ENCODE results near the gene TSSK6.

The TSSK6 gene

DNA sequence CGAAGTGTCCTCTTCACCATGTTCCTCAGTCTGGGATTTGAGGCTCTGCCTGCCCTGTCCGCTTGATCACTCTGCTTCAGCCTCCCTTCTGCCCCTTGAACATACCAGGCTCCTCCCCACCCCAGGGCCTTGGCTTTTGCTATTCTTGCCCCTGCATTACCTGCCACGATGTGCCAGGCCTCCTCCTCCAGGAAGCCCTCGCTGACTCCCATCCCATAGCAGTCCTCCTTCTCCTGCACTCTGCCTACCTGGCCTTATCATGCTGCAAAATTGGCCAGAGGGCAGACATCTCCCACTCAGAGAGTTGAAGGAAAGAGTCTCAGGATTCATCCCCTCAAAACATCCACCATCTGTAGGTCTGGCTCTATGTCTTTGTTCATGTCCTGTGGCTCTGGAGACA lies 15.5 kb upstream of the TSSK6 start:
- DNase-seq (ENCODE audit: low read depth): no peak

DNA sequence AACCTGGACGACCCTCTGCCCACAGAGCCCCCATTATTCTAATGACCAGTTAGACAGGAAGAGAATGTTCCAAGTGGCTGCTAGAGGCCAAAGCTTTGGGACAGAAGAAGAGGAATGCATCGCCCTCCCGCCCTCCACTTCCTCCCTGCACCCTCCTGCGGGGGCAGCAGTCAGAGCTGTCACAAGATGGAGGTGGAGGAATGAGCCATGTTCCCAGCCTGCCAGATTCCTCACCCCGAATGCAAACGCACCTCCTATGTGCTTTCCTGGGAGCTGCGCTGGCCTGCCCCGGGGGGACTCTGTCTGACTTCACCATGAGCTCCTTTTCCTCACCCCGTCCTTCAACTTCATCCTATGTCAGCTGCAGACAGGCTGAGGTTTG lies 15.1 kb upstream of the TSSK6 start:
- DNase-seq (ENCODE audit: low read depth): no peak

DNA sequence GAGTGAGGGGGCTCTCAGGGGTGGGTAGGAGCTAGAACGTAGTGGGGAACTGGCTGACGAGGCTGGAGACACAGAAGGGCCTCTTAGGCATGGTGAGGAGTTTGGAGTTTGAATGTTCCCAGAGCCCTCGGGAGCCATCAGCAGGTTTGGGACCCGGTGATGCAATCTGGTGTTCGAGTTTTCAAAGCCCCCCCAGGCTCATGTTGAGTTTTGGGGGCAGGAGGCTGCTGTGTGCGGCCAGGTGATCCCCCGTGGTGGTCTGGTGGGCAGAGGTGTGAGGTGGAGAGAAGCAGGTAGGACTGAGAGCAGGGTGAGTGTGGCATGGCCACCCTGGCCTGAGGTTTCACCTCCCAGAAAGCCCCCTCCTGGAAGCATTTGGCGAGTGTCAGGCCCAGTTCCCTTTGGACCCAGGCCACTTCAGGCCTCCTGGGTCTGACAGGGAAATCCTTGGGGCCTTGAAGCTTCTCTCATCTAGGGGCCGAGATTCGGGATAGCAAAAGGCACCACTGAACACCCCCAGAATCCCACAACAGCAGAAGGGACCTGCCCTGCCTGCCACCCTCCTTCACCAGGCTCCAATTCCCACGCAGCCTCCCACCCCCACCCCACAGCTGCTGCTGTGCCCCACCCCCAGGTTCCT lies 14.6 kb upstream of the TSSK6 start:
- no peak for DNase-seq (ENCODE audit: low read depth)

DNA sequence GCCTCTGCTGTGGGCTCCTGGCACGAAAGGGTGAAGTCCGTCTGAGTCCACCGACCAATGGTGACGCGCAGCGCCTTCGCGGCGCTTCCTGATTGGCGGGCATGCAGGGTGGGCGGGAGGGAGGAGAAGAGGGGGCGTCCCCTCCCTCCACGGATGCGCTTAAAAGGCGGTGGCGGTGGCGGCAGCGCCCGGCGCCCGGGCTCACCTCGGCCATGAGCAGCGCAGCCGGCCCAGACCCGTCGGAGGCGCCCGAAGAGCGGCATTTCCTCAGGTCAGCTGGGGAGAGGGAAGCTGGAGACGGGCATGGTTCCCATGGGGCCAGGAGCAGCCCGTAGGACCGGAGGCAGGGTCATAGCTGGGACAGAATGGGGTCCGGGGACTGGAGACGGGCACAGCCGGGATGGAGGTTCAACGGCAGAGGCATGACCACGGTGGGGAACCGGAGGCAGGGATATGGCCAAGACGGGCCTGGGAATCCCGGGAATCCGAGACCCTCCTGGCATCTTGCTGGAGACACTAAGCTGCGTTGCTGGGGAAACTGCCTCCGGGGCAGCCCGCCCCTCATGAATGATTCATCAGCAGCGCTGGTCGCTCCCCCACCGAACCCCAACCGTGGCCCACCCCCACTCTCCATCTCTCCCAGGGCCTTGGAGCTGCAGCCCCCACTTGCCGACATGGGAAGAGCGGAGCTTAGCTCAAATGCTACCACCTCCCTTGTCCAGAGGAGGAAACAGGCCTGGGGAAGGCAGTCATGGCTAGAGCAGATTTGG lies 13.6 kb upstream of the TSSK6 start, which contains the start of gene YJEFN3:
Gene YJEFN3 (plus strand): TSS at position 191 of the 770 bp plus-strand sequence. CDS start 22 bp downstream, at position 213.
- DNase-seq (ENCODE audit: low read depth): no peak

DNA sequence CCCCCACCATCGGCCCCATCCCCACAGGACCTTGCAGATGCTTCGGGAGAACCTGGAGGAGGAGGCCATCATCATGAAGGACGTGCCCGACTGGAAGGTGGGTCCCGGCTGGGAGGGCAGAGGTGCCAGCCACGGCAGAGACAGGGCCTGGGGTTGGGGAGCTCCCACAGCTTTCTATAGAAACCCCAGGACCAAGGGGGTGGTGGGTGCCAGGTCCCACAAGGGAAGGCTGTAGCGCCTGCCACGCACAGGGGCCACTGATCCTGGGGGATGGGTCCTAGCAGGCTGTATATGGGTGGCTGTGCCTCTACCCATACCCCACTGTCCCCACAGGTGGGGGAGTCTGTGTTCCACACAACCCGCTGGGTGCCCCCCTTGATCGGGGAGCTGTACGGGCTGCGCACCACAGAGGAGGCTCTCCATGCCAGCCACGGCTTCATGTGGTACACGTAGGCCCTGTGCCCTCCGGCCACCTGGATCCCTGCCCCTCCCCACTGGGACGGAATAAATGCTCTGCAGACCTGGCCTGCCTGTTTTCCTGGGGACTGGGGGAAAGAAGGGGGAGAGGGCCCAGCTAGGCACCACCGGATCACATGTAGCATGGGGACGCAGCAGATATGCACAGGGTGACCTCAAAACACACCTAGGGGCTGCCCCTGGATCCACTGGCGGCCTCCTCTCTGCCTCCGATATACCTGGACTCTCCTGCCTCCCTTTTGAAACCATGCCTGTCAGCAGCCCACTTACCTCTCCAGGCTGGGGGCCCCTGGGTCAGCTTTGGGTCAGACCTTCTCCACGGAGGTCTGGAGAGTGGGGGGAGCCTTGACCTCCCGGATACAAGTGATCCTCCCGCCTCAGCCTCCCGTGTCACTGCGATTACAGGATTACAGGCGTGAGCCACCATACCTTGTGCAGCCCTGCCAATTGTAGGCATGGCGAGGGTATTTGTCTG lies 12.6 kb upstream of the TSSK6 start:
- no peak for DNase-seq (ENCODE audit: low read depth)

DNA sequence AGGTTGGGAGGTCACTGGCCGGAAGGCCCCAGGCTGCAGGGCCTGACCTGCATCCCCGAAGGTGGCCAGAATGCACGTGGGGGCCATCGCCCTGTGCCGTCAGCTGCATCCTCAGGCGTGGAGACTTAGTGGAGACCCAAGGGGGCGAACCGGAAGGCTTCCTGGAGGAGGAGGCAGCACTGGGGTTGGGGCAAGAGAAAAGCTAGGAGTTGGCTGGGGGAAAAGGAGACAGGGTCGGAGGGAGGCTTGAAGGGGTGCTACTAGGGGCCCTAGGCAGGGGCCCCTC lies 12.0 kb upstream of the TSSK6 start:
- no peak for DNase-seq (ENCODE audit: low read depth)

DNA sequence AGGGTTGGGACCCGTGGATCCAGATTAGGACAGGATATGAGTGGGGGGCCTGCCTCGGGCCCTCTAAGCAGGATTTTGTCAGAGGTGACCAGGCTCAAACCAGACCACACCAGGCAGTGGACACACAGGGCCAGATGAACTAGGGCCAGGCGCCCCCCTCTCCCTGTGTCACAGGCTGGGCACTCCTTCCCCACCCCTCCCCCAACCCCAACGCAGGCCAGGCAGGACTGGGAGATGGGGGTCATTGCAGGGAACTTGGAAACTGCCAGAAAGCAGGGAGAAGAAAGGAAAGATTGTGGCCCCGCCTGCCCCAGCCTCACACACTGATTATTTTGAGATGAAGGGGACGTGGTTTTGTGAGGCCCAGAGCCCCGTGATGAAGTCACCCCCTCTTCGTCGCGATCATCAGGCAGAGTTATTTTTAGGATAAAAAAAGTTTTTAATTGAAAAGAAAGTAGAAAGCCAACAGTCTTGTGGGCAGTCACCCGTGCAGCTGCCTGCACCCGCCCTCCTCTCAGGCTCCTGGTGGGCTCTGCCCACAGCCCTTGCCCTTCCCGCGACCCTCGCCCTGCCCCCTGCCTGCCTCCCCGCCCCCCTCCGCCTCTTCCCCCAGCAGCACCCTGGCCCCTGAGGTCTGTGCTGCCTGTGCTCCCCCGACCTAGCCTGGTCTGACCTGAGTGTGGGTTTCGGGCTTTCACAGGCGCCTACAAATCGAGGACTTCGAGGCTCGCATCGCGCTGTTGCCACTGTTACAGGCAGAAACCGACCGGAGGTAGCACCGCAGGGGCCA lies 11.4 kb upstream of the TSSK6 start:
- no peak for DNase-seq (ENCODE audit: low read depth)

DNA sequence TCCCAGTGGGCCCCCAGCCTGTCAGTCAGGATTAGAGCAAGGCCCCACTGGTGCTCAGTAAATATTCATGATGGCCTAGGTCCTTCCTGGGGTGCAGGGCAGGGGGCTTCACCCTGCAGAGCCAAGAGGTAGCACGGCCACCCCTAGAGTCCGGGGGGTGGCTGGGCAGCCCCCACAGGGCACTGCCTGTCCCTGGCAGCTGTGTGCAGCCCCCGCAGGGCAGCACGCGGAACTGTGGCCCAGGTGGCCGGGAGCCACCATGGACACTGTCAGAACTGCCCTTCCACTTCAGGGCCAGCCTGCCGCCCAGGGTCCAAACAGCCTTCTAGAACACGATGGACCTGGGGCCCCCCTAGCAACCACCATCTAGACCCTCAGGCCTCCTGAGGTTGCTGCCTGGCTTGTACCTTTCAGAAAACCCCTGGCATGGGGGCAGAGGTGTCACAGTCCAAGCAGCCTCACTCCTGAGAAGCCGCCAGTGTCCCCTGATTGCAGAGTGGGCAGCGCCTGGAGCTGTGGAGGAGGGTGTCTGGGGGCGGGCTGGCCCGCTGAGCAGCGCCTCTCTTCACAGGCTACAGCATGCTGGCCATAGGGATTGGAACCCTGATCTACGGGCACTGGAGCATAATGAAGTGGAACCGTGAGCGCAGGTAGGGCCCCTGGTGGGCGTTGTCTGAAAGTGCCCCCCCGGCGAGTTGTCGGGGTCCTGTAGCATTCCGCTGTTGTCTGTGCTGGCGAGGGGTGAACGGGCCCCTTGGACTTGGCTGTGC lies 10.4 kb upstream of the TSSK6 start:
- no peak for DNase-seq (ENCODE audit: low read depth)

DNA sequence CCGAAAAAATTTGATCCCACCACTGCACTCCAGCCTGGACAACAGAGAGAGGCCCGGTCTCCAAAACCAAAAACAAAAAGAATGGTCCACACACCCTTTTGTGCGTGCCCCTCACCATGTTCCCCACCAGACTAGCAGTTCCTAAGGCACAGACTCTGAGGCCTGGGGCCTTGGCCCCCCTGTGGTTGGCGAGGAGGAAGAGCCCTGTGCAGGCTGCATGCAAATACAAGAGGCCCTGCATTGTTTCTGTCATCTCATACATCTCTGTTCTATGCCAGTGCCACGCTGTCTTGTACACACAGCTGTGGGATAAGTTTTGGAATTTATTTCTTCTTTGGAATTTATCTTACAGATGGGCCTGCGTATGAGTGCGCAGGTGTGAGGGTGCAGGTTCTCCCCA lies 8.7 kb upstream of the TSSK6 start:
- DNase-seq (ENCODE audit: low read depth): no peak

DNA sequence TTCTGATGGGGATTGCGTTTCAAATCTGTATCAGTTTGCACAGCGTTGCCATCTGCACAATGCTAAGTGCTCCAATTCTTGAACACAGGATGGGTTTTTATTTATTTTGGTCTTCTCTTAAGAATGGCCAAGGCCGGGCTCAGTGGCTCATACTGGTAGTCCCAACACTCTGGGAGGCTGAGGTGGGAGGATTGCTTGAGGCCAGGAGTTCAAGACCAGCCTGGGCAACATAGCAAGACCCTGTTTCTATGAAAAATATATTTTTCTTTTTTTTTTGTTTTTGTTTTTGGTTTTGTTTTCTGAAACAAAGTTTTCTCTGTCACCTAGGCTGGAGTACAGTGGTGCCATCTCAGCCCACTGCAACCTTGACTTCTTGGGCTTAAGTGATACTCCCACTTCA lies 7.8 kb upstream of the TSSK6 start:
- no peak for DNase-seq (ENCODE audit: low read depth)

DNA sequence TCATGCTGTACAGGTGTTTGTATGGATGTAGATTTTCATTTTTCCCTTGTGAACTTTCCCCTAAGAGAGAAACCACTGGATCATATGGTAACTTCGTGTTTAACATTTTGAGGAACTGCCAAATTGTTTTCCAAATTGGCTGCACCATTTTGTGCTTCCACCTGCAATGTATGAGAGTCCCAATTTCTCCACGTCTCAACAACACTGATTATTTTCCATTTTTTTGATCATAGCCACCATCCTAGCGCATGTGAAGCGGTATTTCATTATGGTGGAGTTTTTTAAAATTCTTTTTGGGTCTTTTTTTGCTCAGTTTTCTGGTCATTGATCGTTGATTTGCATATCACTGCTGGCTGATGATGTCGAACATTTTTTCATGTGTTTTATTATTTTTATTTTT lies 5.6 kb upstream of the TSSK6 start:
- DNase-seq (ENCODE audit: low read depth): no peak

DNA sequence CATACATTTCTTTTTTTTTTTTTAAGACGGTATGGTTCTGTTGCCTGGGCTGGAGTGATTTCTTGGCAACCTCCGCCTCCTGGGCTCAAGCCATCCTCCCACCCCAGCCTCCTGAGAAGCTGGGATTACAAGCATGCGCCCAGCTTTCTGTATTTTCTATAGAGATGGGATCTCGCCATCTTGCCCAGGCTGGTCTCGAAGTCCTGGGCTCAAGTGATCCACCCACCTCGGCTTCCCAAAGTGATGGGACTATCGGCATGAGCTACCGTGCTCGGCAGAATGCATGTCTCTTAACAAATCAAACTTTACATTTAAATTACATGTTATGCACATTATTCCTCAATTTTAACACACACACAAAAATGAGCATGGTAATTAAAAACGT lies 1.9 kb upstream of the TSSK6 start:
- DNase-seq (ENCODE audit: low read depth): no peak

DNA sequence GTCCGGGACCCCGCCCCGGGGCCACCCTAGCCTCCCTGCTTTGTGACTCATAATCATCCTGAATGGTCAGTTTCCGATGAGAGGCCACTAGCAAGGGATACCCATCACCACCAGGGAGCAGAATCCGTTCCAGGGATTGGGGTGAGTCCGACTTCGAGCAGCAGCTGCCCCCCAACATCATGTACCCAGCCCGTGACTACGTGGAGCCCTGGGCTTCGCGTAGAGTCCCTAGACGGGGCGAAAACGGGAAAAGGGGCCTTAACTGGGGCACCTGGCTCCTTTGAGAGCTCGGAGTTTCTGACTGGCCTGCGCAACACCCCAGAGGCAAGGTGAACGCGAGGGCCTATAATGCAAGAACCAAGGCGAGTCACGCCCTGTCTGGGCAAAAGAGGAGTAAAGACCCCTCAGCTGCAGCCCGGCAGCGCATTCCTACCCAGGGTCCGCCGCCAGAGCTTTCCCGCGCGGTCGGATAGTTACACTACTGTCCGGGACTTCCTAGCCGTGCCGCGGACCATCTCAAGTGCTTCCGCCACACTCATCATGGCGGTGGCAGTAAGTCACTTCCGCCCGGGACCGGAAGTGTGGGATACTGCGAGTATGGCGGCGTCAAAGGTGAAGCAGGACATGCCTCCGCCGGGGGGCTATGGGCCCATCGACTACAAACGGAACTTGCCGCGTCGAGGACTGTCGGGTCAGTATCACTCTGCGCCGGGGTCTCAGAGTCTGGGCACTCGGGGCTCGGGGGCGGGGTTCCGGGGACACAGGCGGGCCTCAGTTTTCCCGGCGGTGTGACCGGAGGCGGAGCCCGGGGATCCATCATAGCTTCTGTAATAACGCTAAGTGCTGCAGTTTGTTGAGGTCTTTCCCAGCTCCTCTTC lies 533 bp upstream of the TSSK6 start, which contains the start of gene NDUFA13:
Gene NDUFA13 (plus strand): TSS at position 584 of the 878 bp plus-strand sequence. CDS start 14 bp downstream, at position 598.
- peak; percentile 48 for DNase-seq (ENCODE audit: low read depth)

DNA sequence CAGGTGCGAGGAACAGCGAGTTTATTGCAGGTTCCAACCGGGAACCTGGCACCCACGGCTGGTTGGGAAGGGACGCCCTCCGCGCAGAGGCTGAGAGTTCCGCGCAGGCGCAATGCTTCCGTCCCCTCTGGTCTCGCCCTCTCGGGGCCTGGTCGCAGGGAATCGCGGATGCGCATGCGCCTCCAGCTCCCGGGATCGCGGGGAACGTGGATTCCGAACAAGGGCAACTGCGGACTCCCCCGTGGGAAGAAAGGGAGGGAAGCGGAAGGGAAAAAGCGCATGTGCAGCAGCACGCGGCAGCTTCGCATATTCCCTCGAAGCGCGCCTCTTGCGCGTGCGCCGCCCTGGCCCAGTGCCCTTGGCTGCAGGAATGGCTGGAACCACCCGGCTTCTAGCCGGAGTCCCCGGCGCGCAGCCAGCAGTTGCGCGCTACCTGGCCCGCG lies 1.1 kb downstream of the TSSK6 start:
- DNase-seq (ENCODE audit: low read depth): peak; percentile 11

DNA sequence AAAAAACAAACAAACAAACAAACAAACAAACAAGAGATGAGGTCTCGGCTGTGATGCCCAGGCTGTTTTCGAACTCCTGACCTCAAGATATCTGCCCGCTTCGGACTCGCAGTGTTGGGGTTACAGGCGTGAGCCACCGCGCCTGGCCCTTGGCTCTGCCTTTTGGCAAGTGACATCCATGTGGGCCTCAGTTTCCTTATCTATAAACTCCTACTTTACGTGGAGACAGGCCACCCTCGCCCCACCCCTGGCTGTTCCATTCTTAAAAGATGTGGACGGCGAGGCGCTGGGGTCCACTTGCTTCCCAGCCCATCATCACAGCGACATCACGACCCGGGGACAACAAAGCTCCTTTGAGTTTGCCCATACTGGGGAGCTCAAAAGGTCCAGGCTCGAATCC lies 1.7 kb downstream of the TSSK6 start:
- no peak for DNase-seq (ENCODE audit: low read depth)

DNA sequence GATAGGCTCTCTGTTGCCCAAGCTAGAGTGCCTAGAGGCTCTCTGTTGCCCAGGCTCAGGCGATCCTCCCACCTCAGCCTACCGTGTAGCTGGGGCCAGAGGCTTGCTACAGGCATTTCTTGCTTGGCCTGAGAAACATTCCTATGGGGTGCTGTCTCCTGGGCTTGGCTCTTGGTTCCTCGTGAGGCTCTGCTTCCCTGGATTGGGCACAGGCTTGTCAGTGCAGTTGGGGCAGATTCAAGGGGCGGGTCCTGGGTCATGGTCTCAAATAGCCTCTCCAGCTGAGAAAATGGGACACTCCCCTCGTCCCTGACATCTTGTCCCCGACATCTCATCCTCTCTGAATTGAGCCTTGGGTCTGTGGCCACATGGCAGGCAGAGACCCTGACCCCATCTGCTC lies 4.9 kb downstream of the TSSK6 start:
- no peak for DNase-seq (ENCODE audit: low read depth)

DNA sequence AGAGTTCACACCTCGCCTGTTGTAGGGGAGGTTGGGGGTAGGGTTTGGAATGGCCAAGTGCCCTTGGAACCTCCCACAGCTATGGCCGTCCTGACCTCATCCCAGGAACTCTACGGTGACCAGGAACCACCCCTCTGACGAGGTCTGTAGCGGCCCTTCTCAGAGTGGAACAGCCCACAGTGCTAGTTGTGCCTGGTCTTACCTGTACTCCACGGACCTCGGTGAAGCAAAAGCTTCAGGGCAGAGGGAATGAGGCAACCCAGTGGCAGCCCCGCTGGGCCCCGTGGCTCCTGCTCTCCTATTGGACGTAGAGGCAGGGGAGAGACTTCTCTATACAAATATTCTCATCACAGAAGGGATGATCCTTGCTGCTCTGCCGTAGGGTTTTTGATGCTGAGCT lies 7.1 kb downstream of the TSSK6 start:
- no peak for DNase-seq (ENCODE audit: low read depth)

DNA sequence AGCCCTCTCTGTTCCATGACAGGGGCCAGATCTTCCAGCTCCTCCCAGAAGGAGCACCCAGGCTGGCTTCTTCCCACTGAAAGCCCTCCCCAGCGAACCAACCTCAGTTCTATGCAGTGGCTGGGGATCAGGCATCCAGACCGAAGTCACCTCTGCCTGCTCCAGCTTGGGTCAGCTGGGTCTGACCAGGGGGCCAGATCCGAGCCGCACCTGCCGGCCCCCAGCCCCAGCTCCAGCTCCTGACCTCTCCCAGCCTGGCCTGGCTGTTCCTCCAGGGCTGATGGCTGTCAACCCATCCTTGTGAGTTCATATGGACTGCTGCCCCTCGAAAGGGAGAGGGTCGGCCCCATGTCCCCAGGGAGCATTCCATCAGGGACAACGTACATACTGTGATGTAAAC lies 8.0 kb downstream of the TSSK6 start:
- no peak for DNase-seq (ENCODE audit: low read depth)

DNA sequence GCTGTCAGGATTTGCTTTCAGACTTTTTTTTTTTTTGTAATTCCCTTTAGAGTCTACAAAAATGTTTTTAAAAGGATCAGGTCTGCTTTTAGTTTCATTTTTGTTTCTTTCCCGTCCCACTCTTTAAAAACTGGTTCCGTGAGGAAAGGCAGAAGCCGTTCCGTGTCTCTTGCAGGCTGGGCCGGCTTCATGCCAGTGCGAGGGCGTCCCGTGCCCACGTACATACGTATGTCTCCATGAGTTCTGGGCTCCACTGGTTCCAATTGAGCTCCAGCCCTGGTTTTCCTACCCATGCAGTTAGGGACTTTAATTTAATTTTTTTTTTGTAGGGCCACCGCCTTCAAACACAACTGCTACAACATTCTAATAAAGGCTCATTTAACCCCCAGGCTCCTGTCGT lies 8.8 kb downstream of the TSSK6 start:
- DNase-seq (ENCODE audit: low read depth): no peak

DNA sequence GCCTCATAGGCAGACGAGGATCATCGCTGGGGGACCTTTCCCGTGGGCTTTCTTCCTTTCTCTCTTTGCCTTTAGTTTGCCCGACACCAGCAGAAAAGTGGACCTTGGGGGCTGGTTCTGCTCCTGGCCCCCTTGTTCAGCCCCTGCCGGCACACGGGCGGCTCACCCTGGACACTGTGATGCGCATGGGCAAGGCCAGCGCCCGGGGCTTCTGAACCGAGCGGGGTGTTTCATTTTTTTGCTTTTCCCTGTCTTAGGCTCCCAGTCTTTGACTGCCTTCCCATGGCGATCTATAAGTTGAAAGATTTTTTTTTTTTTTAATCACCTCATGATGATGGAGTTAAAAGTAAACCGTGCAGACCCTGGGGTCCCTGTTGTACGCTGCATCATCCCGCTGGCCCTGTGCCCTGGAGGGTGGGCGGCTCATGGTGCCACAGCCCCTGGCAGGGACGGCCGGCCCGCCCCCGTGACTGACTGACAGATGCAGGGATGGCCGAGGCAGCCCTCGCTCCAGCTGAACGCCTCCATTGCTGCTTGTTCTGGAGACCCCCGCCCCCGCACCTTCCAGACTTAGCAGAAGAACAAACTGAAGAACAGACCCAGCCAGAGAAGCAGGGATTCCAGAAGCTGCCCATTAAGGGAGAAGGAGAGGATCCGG lies 9.6 kb downstream of the TSSK6 start:
- DNase-seq (ENCODE audit: low read depth): no peak

Measured in non-pigmented ciliary epithelial cell (primary cell).